HS-5 (cell line): ENCODE measurements around the gene PRKG1.
A peak's percentile ranks its signal among the peaks of the same experiment; 100 is the strongest.
"Not testable (repeated sequence)": the region's sequence is repeated elsewhere in the genome, so short reads cannot be mapped to it uniquely, and the experiment has no call there.

ENCODE experiments used
- DNase-seq: peaks from one replicate; pipeline ENCODE4 v3.0.0-alpha.2; 2012; ENCODE audit warnings: low read depth

The PRKG1 gene

GRCh38 chr10:51321980-51322379 lies 247.7 kb downstream of the PRKG1 start:
- no peak for DNase-seq

GRCh38 chr10:51325649-51326048 lies 251.4 kb downstream of the PRKG1 start:
- DNase-seq: no peak

- DNase-seq: no peak
These were observed 251.9 kb downstream of the PRKG1 start for GRCh38 chr10:51326174-51326573.

- no peak for DNase-seq
These were observed 253.1 kb downstream of the PRKG1 start for GRCh38 chr10:51327432-51327831.

GRCh38 chr10:51340366-51340765 lies 266.1 kb downstream of the PRKG1 start:
- DNase-seq: no peak

GRCh38 chr10:51340845-51341610 lies 266.7 kb downstream of the PRKG1 start:
- DNase-seq: no peak

- not testable (repeated sequence) for DNase-seq
These were observed 267.5 kb downstream of the PRKG1 start for GRCh38 chr10:51341745-51342144.

GRCh38 chr10:51342381-51342780 lies 268.1 kb downstream of the PRKG1 start:
- DNase-seq: no peak

GRCh38 chr10:51343391-51343790 lies 269.1 kb downstream of the PRKG1 start:
- no peak for DNase-seq

- DNase-seq: no peak
These were observed 270.1 kb downstream of the PRKG1 start for GRCh38 chr10:51344371-51344770.

GRCh38 chr10:51348622-51349021 lies 274.3 kb downstream of the PRKG1 start:
- DNase-seq: no peak

- no peak for DNase-seq
These were observed 282.9 kb downstream of the PRKG1 start for GRCh38 chr10:51357170-51357569.

GRCh38 chr10:51358227-51358626 lies 283.9 kb downstream of the PRKG1 start:
- DNase-seq: no peak

- DNase-seq: no peak
These were observed 289.1 kb downstream of the PRKG1 start for GRCh38 chr10:51363415-51363814.

- DNase-seq: no peak
These were observed 290.4 kb downstream of the PRKG1 start for GRCh38 chr10:51364674-51365073.

- DNase-seq: no peak
These were observed 291.8 kb downstream of the PRKG1 start for GRCh38 chr10:51366044-51366443.

- DNase-seq: no peak
These were observed 292.8 kb downstream of the PRKG1 start for GRCh38 chr10:51367127-51367526.

- DNase-seq: no peak
These were observed 293.4 kb downstream of the PRKG1 start for GRCh38 chr10:51367694-51368093.

GRCh38 chr10:51368943-51369342 lies 294.7 kb downstream of the PRKG1 start:
- no peak for DNase-seq

- peak; percentile 46 for DNase-seq
These were observed 295.6 kb downstream of the PRKG1 start for GRCh38 chr10:51369903-51370302.

GRCh38 chr10:51371743-51372142 lies 297.5 kb downstream of the PRKG1 start:
- DNase-seq: no peak

GRCh38 chr10:51375790-51376189 lies 301.5 kb downstream of the PRKG1 start:
- no peak for DNase-seq

- DNase-seq: no peak
These were observed 303.0 kb downstream of the PRKG1 start for GRCh38 chr10:51377070-51377931.
